ENCODE results near the gene SYT14.

- TF ChIP-seq EZH2phosphoT487 (IDR thresholded peaks at IDR 0.05; ENCODE audit: insufficient read depth, low read depth) (no peak), EZH2 (IDR thresholded peaks at IDR 0.05; ENCODE audit: insufficient read depth, poor library complexity, severe bottlenecking) (no peak)
Observed at GRCh38 chr1:209965996-209966395, 28.0 kb downstream of the SYT14 start.

All from GM23248 (cell line).